Endodermal cell (in vitro differentiated cells): ENCODE results near the gene ELFN1. TPM values are rescaled to one million over a fixed set of nuclear protein-coding genes. Genes with fewer than 3 reads are reported as not detected.

Experiments
- DNase-seq: peaks from one replicate; pipeline ENCODE4 v3.0.0-alpha.2; 2017
- H3K27ac ChIP-seq: 2 replicates; pipeline ENCODE4 v1.5.1; 2013; ENCODE audit warnings: mild to moderate bottlenecking, low read depth, low read length, moderate library complexity
- H3K27me3 ChIP-seq: 2 replicates; pipeline ENCODE4 v1.6.1; 2013; ENCODE audit warnings: mild to moderate bottlenecking, low read length, moderate library complexity; ENCODE audit not compliant: insufficient read depth, control insufficient read depth, poor library complexity, severe bottlenecking
- H3K36me3 ChIP-seq: 2 replicates; pipeline ENCODE4 v1.7.0; 2013; ENCODE audit warnings: mild to moderate bottlenecking, low read length, moderate library complexity; ENCODE audit not compliant: control insufficient read depth, insufficient read depth
- H3K4me1 ChIP-seq: one replicate; pipeline ENCODE4 v1.7.0; 2013; ENCODE audit warnings: low read length; ENCODE audit not compliant: control insufficient read depth, insufficient read depth
- H3K4me3 ChIP-seq: 2 replicates; pipeline ENCODE4 v1.5.1; 2013; ENCODE audit warnings: mild to moderate bottlenecking, low read length, moderate library complexity
- H3K9ac ChIP-seq: 2 replicates; pipeline ENCODE4 v1.6.1; 2013; ENCODE audit warnings: mild to moderate bottlenecking, low read length, moderate library complexity; ENCODE audit not compliant: poor library complexity, severe bottlenecking; ENCODE audit errors: extremely low read depth
- H3K9me3 ChIP-seq: 2 replicates; pipeline ENCODE4 v1.6.1; 2013; ENCODE audit warnings: mild to moderate bottlenecking, low read length, moderate library complexity; ENCODE audit not compliant: control insufficient read depth
- H3K27ac Mint-ChIP-seq: 2 replicates; pipeline ENCODE4 v1.8.0; 2020; ENCODE audit warnings: mixed read lengths
- H3K27me3 Mint-ChIP-seq: 2 replicates; pipeline ENCODE4 v1.8.0; 2021; ENCODE audit warnings: mild to moderate bottlenecking, mixed read lengths; ENCODE audit not compliant: insufficient read depth
- H3K36me3 Mint-ChIP-seq: 2 replicates; pipeline ENCODE4 v1.8.0; 2020; ENCODE audit warnings: low read depth, mixed read lengths
- H3K4me1 Mint-ChIP-seq: 2 replicates; pipeline ENCODE4 v1.8.0; 2020; ENCODE audit warnings: mixed read lengths
- H3K4me3 Mint-ChIP-seq: 2 replicates; pipeline ENCODE4 v1.8.0; 2020; ENCODE audit warnings: mild to moderate bottlenecking, moderate library complexity, mixed read lengths
- H3K9me3 Mint-ChIP-seq: 2 replicates; pipeline ENCODE4 v1.8.0; 2020; ENCODE audit warnings: mild to moderate bottlenecking, mixed read lengths
- CTCF ChIP-seq: fragments of 200-600 bp; sonication (generic); conservative IDR thresholded peaks from 2 replicates; pipeline ENCODE4 v1.5.0; 2021; ENCODE audit warnings: antibody characterized with exemption, mild to moderate bottlenecking
- WGBS, 2 experiments: methylation state at CpG; one replicate each; pipeline versions ENCODE4 v1.1.5 to v1.1.7; 2013; ENCODE audit warnings: missing lambda C conversion rate in 2 of 2, mixed read lengths in 1 of 2; ENCODE audit not compliant: insufficient coverage in 1 of 2, insufficient read length in 1 of 2; 5-methylcytosine and 5-hydroxymethylcytosine counted together
- total RNA-seq, 2 donors: library from RNA; stranded (reverse); fragmentation: NEBNext Ultra II Directional in 1 of 2; extraction: Animal tissue kit (Norgen Biotek cat#: 25700) in 1 of 2; gene quantifications; 2 replicates in 1 of 2; 3 replicates in 1 of 2; pipeline ENCODE4 v1.2.1, GENCODE V29; 2021

Gene ELFN1
- total RNA-seq, 2 donors from 2014 or later = 2.1 to 5.0 TPM

- WGBS, 2 experiments = 95 to 100% methylated on average over 3 to 10 of the region's 10 CpGs
- peaks cover 8% of the 10 kb centered on the region for H3K9me3 Mint-ChIP-seq
- no peaks in the 10 kb centered on the region for H3K4me1 Mint-ChIP-seq
- H3K27ac ChIP-seq = no peak overlapping the region
- H3K27me3 ChIP-seq = no peaks in the 10 kb centered on the region
- no peak overlapping the region for H3K4me3 ChIP-seq
- no peaks in the 10 kb centered on the region for H3K36me3 Mint-ChIP-seq
- no peak overlapping the region for H3K9ac ChIP-seq
- H3K36me3 ChIP-seq = no peaks in the 10 kb centered on the region
- H3K27me3 Mint-ChIP-seq = no peaks in the 10 kb centered on the region
- no peaks in the 10 kb centered on the region for H3K4me1 ChIP-seq
- no peak overlapping the region for H3K4me3 Mint-ChIP-seq
- H3K9me3 ChIP-seq = peaks cover 10% of the 10 kb centered on the region
- no peak for TF ChIP-seq CTCF
- no peak overlapping the region for H3K27ac Mint-ChIP-seq
- DNase-seq = no peak
Measured at GRCh38 chr7:1622441-1622840, 47.6 kb upstream of the ELFN1 start.

DNA sequence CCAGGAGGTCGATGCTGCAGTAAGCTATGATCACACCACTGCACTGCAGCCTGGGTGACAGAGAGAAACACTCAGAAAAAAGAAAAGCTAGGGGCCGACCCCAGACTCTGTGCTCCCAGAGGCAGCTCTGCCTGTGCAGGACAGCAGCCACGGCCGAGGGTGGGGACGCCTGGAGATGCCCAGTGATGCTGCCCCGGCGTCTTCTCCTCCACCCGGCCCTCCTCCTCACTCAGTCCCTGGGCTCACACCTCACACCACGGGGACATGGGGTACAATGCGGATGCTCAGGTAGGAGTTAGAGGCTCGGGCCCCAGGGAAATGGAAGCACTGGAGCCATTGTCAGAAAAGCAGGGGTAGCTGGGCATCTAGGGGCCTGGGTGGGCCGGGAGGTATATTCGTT is 46.3 kb upstream of the ELFN1 start:
- no peak overlapping the region for H3K4me3 Mint-ChIP-seq
- no peak for DNase-seq
- no peak overlapping the region for H3K27ac ChIP-seq
- H3K27me3 ChIP-seq = no peaks in the 10 kb centered on the region
- no peaks in the 10 kb centered on the region for H3K36me3 Mint-ChIP-seq
- peaks cover 4% of the 10 kb centered on the region for H3K9me3 Mint-ChIP-seq
- 91 to 92% methylated on average over 9 to 13 of the region's 13 CpGs for WGBS, 2 experiments
- no peak overlapping the region for H3K4me3 ChIP-seq
- no peak overlapping the region for H3K9ac ChIP-seq
- H3K4me1 Mint-ChIP-seq = no peaks in the 10 kb centered on the region
- no peak overlapping the region for H3K27ac Mint-ChIP-seq
- peaks cover 6% of the 10 kb centered on the region for H3K9me3 ChIP-seq
- no peak for TF ChIP-seq CTCF
- no peaks in the 10 kb centered on the region for H3K27me3 Mint-ChIP-seq
- H3K4me1 ChIP-seq = no peaks in the 10 kb centered on the region
- no peaks in the 10 kb centered on the region for H3K36me3 ChIP-seq

GRCh38 chr7:1624999-1625927 is 44.8 kb upstream of the ELFN1 start:
- no peaks in the 10 kb centered on the region for H3K36me3 Mint-ChIP-seq
- Histone ChIP-seq H3K4me3 (no peak overlapping the region), H3K27ac (no peak overlapping the region), H3K27me3 (no peaks in the 10 kb centered on the region), H3K36me3 (no peaks in the 10 kb centered on the region), H3K9ac (no peak overlapping the region), H3K9me3 (peaks cover 6% of the 10 kb centered on the region), H3K4me1 (no peaks in the 10 kb centered on the region)
- no peak for TF ChIP-seq CTCF
- no peak overlapping the region for H3K4me3 Mint-ChIP-seq
- H3K27ac Mint-ChIP-seq = no peak overlapping the region
- no peaks in the 10 kb centered on the region for H3K4me1 Mint-ChIP-seq
- no peak for DNase-seq
- H3K9me3 Mint-ChIP-seq = peaks cover 9% of the 10 kb centered on the region
- peaks cover 4% of the 10 kb centered on the region for H3K27me3 Mint-ChIP-seq
- WGBS, 2 experiments = 88 to 91% methylated on average over 6 to 18 of the region's 18 CpGs
